A549 (cell line): ENCODE measurements around the gene KCNA10.

Source experiments
- BCL3 ChIP-seq: fragments of >200 bp; sonication (Bioruptor Twin); formaldehyde crosslinking; IDR thresholded peaks from 3 replicates; pipeline ENCODE4 v1.6.1; 2016
- BHLHE40 ChIP-seq: IDR thresholded peaks from 2 replicates; pipeline ENCODE4 v1.6.1; 2012; ENCODE audit warnings: low read depth, low read length, inconsistent platforms
- CEBPB ChIP-seq, 2 experiments: fragments of >200 bp in 1 of 2; sonication (Bioruptor Twin) in 1 of 2; formaldehyde crosslinking in 1 of 2; IDR thresholded peaks; 2 replicates each; pipeline ENCODE4 v1.6.1; 2012 to 2016
- EP300 ChIP-seq, 2 experiments: fragments of >200 bp; sonication (Bioruptor Twin); formaldehyde crosslinking; IDR thresholded peaks; 2 replicates in 1 of 2; 3 replicates in 1 of 2; pipeline ENCODE4 v1.6.1; 2016 to 2017
- JUNB ChIP-seq: fragments of >200 bp; sonication (Bioruptor Twin); formaldehyde crosslinking; IDR thresholded peaks from 2 replicates; pipeline ENCODE4 v1.6.1; 2016
- POLR2A ChIP-seq: IDR thresholded peaks from 2 replicates; pipeline ENCODE4 v1.6.1; 2012; ENCODE audit warnings: mild to moderate bottlenecking, low read length
- RAD21 ChIP-seq, 2 experiments: fragments of >200 bp in 1 of 2; sonication (Bioruptor Twin) in 1 of 2; formaldehyde crosslinking in 1 of 2; IDR thresholded peaks in 1 of 2; conservative IDR thresholded peaks in 1 of 2; 2 replicates in 1 of 2; 3 replicates in 1 of 2; pipeline ENCODE4 v1.6.1; 2012 to 2018; ENCODE audit warnings: inconsistent platforms in 1 of 2
- RCOR1 ChIP-seq: fragments of 150-350 bp; IDR thresholded peaks from 2 replicates; pipeline ENCODE4 v1.6.1; 2014; ENCODE audit warnings: antibody characterized with exemption, low read length, low read depth
- REST ChIP-seq: fragments of 200-600 bp; sonication (generic); IDR thresholded peaks from 2 replicates; pipeline ENCODE4 v1.6.1; 2016; ENCODE audit warnings: antibody characterized with exemption, mild to moderate bottlenecking, moderate library complexity
- SMC3 ChIP-seq: fragments of >200 bp; sonication (Bioruptor Twin); formaldehyde crosslinking; IDR thresholded peaks from 3 replicates; pipeline ENCODE4 v1.6.1; 2018; ENCODE audit warnings: inconsistent platforms
- USF2 ChIP-seq: fragments of 450-650 bp; IDR thresholded peaks from 2 replicates; pipeline ENCODE4 v1.6.1; 2014; ENCODE audit warnings: antibody characterized with exemption
- TF ChIP-seq, protein P1 (sequence below): fragments of >200 bp; sonication (Bioruptor Twin); formaldehyde crosslinking; IDR thresholded peaks from 3 replicates; pipeline ENCODE4 v1.5.1; 2016

GRCh38 chr1:110477967-110478640 lies 40.9 kb downstream of the KCNA10 start:
- TF ChIP-seq POLR2A = no peak
- TF ChIP-seq, protein P1, sequence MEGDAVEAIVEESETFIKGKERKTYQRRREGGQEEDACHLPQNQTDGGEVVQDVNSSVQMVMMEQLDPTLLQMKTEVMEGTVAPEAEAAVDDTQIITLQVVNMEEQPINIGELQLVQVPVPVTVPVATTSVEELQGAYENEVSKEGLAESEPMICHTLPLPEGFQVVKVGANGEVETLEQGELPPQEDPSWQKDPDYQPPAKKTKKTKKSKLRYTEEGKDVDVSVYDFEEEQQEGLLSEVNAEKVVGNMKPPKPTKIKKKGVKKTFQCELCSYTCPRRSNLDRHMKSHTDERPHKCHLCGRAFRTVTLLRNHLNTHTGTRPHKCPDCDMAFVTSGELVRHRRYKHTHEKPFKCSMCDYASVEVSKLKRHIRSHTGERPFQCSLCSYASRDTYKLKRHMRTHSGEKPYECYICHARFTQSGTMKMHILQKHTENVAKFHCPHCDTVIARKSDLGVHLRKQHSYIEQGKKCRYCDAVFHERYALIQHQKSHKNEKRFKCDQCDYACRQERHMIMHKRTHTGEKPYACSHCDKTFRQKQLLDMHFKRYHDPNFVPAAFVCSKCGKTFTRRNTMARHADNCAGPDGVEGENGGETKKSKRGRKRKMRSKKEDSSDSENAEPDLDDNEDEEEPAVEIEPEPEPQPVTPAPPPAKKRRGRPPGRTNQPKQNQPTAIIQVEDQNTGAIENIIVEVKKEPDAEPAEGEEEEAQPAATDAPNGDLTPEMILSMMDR = no peak
- TF ChIP-seq RCOR1 = no peak
- TF ChIP-seq JUNB = no peak
- no peak for TF ChIP-seq EP300 (IDR thresholded peaks at IDR 0.05)
- no peak for TF ChIP-seq BCL3
- no peak for TF ChIP-seq REST
- no peak for TF ChIP-seq SMC3
- TF ChIP-seq CEBPB (IDR thresholded peaks at IDR 0.05) = no peak
- no peak for TF ChIP-seq BHLHE40
- TF ChIP-seq USF2 = no peak
- no peak for TF ChIP-seq RAD21 (conservative IDR thresholded peaks at IDR 0.05 in 1 of 2, IDR thresholded peaks at IDR 0.05 in 1 of 2)
